ENCODE results near the gene DDIT3.

DNA sequence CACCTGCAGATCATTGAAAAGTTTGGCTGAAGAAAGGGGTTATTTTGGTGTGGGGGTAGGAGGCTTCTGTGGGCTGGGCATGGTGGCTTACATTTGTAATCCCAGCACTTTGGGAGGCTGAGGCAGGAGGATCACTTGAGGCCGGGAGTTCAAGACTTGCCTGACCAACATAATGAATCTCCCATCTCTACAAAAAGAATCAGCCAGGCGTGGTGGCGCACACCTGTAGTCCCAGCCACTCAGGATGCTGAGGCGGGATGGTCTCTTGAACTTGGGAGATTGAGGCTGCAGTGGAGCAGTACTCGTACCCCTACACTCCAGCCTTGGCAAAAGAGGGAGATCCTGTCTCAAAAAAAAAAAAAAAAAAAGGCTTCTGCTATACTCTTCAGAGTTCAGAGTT is 7.0 kb downstream of the DDIT3 start:
- TF ChIP-seq EZH2 (IDR thresholded peaks at IDR 0.05; ENCODE audit: borderline replicate concordance, insufficient read depth, low read depth, low read length, poor library complexity, severe bottlenecking): no peak
- TF ChIP-seq, protein P1, sequence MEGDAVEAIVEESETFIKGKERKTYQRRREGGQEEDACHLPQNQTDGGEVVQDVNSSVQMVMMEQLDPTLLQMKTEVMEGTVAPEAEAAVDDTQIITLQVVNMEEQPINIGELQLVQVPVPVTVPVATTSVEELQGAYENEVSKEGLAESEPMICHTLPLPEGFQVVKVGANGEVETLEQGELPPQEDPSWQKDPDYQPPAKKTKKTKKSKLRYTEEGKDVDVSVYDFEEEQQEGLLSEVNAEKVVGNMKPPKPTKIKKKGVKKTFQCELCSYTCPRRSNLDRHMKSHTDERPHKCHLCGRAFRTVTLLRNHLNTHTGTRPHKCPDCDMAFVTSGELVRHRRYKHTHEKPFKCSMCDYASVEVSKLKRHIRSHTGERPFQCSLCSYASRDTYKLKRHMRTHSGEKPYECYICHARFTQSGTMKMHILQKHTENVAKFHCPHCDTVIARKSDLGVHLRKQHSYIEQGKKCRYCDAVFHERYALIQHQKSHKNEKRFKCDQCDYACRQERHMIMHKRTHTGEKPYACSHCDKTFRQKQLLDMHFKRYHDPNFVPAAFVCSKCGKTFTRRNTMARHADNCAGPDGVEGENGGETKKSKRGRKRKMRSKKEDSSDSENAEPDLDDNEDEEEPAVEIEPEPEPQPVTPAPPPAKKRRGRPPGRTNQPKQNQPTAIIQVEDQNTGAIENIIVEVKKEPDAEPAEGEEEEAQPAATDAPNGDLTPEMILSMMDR (IDR thresholded peaks at IDR 0.05): no peak

Measured in B cell (primary cell).